ENCODE measurements around the gene LCE2B. TPM values are rescaled to one million over a fixed set of nuclear protein-coding genes. Genes with fewer than 3 reads are reported as not detected.

The LCE2B gene
- polyA plus RNA-seq, 1 donor = not detected

DNA sequence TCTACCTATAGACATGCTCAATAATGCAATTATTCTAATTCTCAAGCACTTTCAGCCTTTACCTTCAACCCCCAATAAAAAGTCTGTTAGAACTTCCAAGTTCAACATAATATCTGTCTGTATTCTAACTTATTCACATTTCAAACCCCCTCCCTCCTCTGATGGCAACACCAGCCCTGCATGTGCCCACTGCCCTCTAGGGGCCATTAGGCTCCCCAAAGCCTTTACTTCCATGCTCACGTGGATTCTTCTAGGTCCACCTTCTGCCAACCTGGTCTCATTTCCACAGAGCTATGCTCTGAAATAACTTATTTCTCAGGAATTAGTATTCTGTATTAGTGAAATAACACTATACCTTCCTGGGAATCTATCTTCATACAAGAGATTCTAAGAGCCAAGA, 49.7 kb downstream of the LCE2B start:
- DNase-seq = no peak

Other genes starting within 250 kb of the LCE2B start
- gene LCE5A, start 175.3 kb upstream of the LCE2B start, polyA plus RNA-seq (ENCODE audit: insufficient read length) = 0.17 TPM
- gene CRCT1, start 171.6 kb upstream of the LCE2B start, polyA plus RNA-seq (ENCODE audit: insufficient read length) = not detected
- gene LCE3E, start 119.3 kb upstream of the LCE2B start, polyA plus RNA-seq (ENCODE audit: insufficient read length) = not detected
- gene LCE3D, start 105.6 kb upstream of the LCE2B start, polyA plus RNA-seq (ENCODE audit: insufficient read length) = not detected
- gene LCE3C, start 85.9 kb upstream of the LCE2B start, polyA plus RNA-seq (ENCODE audit: insufficient read length) = not detected
- gene LCE3B, start 72.3 kb upstream of the LCE2B start, polyA plus RNA-seq (ENCODE audit: insufficient read length) = not detected
- not detected for gene LCE3A, start 63.0 kb upstream of the LCE2B start, polyA plus RNA-seq (ENCODE audit: insufficient read length)
- gene LCE2D, start 22.7 kb upstream of the LCE2B start, polyA plus RNA-seq (ENCODE audit: insufficient read length) = not detected
- gene LCE2C, start 10.8 kb upstream of the LCE2B start, polyA plus RNA-seq (ENCODE audit: insufficient read length) = not detected
- not detected for gene LCE2A, start 12.2 kb downstream of the LCE2B start, polyA plus RNA-seq (ENCODE audit: insufficient read length)
- not detected for gene LCE4A, start 22.0 kb downstream of the LCE2B start, polyA plus RNA-seq (ENCODE audit: insufficient read length)
- not detected for gene KPRP, start 71.9 kb downstream of the LCE2B start, polyA plus RNA-seq (ENCODE audit: insufficient read length)
- gene LCE1F, start 89.0 kb downstream of the LCE2B start, polyA plus RNA-seq (ENCODE audit: insufficient read length) = not detected
- gene LCE1E, start 100.1 kb downstream of the LCE2B start, polyA plus RNA-seq (ENCODE audit: insufficient read length) = not detected
- gene LCE1D, start 110.6 kb downstream of the LCE2B start, polyA plus RNA-seq (ENCODE audit: insufficient read length) = not detected
- gene LCE1C, start 120.5 kb downstream of the LCE2B start, polyA plus RNA-seq (ENCODE audit: insufficient read length) = not detected
- gene LCE1B, start 125.8 kb downstream of the LCE2B start, polyA plus RNA-seq (ENCODE audit: insufficient read length) = not detected
- gene LCE1A, start 141.3 kb downstream of the LCE2B start, polyA plus RNA-seq (ENCODE audit: insufficient read length) = not detected
- gene LCE6A, start 156.7 kb downstream of the LCE2B start, polyA plus RNA-seq (ENCODE audit: insufficient read length) = not detected
- gene LCE7A, start 173.9 kb downstream of the LCE2B start, polyA plus RNA-seq (ENCODE audit: insufficient read length) = not detected
- not detected for gene SMCP, start 192.2 kb downstream of the LCE2B start, polyA plus RNA-seq (ENCODE audit: insufficient read length)
- 0.23 TPM for gene IVL, start 222.4 kb downstream of the LCE2B start, polyA plus RNA-seq (ENCODE audit: insufficient read length)

All from left kidney (tissue), 2 donors.